SIG-M5 (cell line): ENCODE measurements around the gene MIAT.
A peak's percentile ranks its signal among the peaks of the same experiment; 100 is the strongest.
"Not testable (repeated sequence)": the region's sequence is repeated elsewhere in the genome, so short reads cannot be mapped to it uniquely, and the experiment has no call there.

Source experiments
- DNase-seq: peaks from one replicate; lab custom pipeline; 2025; lab: John Stamatoyannopoulos, UW

The MIAT gene

DNA sequence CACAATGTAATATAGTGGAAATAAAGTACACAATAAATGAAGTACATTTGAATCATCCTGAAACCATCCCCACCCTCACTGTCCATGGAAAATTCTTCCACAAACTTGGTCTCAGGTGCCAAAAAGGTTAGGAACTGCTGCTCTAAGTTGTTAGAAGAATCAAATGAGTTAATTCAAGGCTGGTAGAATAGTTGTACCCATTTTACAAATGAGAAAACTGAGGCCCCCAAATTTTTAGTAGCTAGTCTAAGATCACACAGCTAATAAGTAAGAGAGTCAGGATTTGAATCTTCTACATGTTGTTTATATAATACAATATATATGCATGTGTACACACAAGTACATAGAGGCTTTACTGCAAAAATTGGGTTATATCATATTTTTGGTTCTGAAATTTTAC is 43.1 kb downstream of the MIAT start:
- no peak for DNase-seq

DNA sequence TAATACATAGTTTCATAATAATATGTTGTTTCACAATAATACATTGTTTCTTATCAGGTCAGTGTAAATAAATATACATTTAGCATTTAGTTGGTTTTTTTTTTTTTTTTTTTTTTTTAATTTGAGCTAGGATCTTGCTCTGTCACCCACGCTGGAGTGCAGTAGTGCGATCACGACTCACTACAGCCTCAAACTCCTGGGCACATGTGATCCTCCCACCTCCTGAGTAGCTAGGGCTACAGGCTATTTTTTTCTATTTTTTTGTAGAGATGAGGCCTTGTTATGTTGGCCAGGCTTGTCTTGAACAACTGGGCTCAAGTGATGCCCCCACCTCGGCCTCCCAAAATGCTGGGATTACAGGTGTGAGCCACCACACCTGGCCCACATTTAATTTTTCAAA is 43.5 kb downstream of the MIAT start:
- DNase-seq = no peak

DNA sequence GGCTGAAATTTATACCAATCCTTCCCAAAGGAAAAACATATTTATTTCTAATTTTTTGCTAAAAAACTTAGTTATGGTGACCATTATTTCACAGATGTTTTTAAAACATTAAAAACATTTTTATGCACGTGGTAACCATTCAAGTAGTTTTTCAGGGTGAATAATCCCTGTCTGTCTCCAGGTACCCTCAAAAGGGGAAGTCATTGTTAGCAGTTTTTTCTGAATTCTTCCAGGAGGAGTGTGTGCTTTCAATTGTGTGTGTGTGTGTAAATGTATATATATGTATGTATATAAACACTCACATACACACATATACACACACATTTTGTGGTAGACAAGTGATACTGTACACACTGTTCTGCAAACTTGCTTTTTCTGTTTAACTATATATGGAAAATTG is 43.9 kb downstream of the MIAT start:
- no peak for DNase-seq

DNA sequence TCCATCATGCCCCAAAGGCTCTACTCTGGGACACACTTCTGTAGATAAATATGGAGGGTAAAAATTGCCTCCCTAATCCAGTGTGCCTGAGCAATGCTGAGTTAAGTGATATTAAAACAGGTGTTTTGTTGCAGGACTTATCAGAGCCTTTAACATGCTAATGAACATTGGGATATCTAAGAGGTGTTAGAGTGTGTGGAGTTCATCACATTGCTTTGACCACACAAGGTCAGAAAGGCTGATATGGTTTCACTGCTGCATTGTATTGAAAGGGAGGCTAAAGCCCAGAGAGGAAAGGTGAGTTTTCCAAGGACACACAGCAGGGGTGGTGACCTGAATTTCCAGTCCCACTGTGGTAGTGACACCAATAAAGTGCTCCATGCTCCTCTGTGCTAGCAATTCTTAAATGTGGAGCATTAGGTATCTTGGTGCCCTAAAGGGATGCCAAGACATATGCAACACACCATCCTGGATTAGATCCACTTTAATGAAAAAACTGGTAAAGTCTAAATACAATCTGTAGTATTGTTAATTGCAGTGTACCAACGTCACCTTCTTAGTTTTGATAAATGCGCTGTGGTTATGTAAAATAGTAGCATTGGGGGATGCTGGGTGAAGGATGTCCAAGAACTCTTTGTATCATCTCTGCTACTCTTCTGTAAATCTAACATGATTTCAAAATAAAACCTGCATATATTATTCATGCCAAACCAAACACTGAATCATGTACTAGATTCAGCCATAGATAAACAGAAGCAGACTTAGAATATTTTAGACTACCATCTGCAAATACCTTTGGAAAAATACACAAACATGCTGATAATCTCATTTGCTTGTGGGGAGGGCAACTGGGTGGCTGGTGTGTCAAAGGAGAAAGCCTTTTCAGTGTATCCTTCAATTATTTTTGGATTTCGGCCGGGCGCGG is 45.8 kb downstream of the MIAT start:
- DNase-seq = no peak

DNA sequence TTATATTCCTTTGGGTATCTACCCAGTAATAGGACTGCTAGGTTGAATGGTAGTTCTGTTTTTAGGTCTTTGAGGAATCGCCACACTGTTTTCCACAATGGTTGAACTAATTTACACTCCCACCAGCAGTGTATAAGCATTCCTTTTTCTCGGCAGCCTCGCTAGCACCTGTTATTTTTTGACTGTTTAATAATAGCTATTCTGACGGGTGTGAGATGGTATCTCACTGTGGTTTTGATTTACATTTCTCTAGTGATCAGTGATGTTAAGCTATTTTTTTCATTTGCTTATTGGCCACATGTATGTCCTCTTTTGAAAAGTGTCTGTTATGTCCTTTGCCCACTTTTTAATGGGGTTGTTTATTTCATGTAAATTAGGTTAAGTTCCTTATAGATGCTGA is 48.0 kb downstream of the MIAT start:
- not testable (repeated sequence) for DNase-seq

DNA sequence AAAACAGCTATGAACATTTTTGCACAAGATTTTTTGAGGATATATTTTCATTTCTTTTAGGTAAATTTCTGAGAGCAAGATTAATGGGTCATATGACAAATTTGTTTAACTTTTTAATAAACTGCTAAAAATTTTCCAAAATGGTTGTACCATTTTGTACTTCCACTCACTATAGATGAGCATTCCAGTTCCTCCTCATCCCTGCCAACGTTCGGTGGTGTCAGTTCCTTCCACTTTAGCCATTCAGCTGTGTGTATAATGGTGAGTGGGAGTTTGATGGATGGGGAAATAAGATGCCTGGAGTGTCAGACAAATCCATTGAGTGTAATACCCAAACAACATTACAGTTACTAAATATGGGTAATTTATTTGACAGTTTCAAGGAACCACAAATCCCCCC is 49.7 kb downstream of the MIAT start:
- no peak for DNase-seq

DNA sequence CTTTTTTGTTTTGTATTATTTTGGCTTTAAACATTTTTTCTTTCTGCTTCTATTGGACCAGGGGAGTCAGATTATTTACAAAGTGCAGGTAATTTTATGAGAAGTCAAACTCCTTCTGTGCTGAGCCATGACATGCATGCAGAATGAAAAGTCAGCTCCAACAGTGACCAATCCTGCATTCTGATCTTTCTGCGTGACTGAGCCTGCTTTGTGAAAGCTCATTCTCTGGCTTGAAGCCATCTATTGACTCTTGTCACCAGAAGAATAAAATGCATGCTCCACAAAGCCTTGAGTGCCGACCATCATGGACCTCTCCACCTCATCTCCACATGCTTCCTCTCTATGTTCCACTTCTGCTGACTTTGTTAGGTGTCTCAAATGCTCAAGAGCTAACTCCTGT is 50.2 kb downstream of the MIAT start:
- no peak for DNase-seq

DNA sequence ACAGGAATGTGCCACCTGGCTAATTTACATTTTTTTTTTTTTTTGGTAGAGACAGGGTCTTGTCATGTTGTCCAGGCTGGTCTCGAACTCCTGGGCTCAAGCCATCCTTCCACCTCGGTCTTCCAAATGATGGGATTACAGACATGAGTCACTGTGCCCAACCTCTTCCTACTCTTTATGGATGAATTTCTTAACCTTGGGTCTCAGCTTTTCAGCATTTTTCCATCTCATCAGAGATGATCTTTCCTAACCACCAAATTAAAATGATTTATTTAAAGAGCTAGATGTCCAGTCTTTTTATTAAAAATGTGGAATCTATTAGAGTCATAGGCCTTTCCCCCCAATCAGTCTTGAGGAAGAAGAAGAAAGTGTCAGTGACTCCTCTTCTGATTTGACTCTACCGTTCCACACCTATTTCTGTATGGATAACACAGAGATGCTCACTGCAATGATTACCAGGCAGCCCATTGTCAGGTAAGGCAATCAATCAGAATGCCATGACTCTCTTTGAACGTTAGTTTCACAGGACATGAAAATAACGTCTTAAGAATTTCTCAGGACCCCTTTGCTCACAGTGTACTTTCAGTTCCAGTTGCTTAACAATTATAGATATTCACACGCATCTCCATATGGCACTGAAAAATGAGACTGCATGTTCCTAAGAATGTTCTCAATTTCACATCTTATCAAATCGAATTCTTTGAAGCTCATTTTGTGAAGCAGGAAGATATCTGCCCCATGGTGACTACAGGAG is 51.0 kb downstream of the MIAT start:
- no peak for DNase-seq

DNA sequence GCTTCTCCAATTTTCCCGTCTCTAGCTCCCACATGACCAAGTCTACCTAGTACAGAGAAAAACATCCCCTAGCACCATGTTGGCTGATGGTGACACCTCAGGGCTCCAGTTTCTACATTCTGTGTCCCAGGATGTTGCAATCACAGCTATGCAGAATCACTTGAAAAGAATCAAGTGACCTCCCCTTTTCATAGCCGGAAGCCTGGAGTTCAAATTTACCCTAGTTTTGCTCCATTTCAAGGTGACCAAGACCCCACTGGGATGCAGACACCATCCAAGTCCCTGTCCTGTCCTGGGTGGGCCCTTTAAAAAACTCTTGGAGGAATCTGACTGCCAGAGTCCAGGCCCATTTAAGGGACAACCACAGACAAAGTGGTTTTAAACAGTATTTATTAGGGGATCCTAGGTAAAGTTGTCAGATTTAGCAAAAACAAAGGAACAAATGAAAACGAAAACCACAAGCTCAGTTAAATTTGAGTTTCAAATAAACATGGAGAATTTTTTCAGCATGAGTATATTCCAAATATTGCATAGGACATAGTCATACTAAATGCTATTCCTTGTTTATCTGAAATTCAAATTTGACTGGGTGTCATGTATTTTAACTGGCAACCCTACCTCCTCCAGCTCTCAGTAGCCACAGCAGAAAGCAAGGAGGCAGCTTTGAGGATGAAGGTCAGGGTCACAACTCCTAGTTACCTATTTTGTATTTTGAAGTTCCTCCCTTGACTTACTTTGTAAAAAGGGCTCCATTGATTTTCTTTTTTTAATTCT is 52.4 kb downstream of the MIAT start:
- no peak for DNase-seq

DNA sequence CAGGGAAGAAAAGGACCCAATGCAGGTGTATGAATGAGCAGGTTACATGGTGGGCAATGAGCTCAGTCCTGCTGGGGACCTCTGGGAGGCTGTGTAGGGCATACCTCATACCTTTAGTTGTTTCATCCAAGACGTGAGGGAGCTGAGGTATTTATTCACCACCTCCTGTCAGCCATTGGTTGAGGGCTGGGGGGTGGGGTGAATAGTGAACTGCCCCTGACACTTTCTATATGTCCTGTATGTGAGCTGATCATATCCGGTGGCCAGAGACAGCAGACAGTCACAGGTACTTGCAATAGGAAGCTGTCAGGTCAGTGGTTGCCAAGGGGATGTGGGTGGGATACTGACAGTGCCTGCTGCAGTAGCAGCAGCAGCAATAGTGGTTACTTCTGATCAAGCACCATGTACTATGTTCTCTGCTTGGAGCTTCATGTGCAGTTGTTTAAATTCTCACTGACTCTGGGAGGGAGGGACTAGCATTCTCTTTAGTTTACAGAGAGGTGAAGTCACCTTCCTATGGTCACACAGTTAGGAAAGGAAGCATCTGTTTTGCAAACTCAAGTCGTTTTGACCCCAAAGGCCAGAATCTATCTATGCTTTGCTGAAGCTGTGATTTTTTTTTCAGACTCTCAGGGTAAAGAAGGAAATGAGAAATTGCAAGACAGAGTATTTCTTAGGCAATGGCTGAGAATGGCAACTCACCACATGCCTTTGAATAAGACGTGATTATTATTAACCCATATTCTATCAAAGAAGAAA is 54.0 kb downstream of the MIAT start:
- no peak for DNase-seq

DNA sequence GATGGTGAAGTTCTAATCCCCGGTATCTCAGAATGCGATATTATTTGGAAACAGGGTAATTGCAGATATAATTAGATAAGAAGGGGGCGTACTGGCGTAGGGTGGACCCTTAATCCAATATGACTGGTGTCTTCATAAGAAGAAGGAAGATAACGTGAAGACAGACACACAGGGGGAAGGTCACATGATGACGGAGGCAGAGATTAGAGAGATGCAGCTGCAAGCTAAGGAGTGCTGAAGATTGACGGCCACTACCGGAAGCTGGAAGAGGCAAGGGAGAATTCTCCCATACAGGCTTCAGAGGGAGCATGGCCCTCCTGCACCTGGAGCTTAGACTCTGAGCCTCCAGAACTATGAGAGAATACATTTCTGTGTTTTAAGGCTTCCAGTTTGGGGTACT is 54.8 kb downstream of the MIAT start:
- DNase-seq = no peak

DNA sequence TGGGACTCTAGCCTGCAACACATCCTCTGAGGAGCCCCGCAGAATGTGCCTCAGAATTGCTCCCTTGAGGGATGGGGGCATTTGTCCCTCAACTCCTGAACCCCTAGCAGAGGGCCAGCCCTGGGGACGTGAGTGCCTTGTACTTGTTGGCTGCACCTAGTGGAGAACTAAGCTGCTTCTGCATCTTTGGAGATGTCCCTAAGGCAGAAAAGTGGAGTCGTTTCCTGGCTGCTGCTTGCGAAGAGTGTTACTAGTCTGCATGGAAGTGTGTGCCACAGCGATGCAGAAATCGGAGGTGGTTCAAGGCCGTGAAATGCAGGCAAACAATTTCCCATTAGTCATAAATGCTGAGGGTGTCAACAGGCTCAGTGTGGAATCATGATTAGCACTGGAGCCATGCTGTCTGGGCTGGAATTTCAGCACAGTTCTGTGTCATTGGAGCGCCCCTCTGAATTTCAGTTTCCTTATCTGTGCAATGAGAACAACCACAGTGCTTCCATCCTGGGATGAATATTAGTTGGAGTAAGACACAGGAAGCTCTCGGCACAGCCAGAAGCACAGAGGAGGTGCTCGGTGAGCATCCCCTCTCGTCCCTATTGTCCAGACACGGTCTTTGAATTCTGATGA is 56.5 kb downstream of the MIAT start:
- no peak for DNase-seq

DNA sequence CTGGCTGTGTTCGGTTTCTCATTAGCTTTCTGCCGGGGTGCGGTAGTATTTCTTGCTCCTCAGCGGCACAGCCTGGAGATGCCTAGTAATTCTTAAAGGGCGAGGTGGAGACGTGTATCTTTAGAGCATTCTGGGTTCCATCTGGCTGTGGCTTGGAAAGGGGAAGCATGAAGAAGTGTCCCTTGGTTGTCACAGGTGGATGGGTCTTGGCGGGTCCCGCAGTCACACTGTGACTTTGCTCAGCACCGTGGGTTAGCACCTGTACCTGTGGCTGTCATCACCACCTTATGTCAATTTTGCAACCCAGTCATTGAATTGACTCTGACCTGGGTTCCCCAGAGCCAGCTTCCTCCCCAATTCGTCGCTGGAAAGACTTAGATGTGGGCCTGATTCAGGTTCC is 57.6 kb downstream of the MIAT start:
- no peak for DNase-seq

DNA sequence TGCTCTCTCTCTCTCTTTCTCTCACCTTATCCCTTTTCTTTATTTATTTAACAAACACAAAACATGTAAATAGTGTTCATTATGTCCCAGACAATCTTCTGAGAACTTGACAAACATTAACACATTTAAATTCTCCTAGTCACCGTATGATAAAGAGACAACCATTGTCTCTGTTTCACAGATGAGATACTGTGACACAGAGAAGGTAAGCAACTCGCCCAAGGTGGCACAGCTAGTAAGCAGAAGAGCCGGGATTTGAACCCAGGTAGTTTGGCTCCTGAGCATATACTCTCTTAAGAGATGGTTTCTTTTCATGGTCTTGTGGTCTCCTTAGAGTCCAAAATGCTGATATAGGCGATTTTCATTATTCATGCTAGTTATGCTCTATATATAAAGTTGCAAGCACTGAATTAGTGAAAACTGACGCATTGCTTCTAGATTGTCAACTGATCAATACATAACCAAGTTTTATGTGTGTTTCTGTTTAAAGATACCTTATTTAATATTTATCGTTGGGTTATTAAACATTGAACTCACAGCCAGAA is 58.1 kb downstream of the MIAT start:
- DNase-seq = no peak

DNA sequence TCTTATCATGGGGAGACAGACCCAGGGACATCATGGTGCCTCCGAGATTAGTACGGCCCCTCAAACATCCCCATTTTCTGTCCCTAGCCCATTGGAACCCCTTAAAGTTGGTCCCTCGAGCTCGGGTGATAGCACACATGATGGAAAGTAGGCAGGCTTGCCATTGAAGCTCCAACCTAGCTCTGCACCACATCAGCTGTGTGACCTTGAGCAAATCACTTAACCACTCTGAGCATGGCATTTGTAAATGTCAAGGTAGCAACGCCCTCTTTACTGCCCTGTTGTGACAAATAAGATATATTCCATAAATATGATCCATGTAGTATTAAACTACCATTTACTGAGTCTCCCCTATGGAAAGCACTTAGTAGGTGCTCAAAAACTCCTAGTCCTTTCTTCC is 61.1 kb downstream of the MIAT start:
- DNase-seq = no peak

DNA sequence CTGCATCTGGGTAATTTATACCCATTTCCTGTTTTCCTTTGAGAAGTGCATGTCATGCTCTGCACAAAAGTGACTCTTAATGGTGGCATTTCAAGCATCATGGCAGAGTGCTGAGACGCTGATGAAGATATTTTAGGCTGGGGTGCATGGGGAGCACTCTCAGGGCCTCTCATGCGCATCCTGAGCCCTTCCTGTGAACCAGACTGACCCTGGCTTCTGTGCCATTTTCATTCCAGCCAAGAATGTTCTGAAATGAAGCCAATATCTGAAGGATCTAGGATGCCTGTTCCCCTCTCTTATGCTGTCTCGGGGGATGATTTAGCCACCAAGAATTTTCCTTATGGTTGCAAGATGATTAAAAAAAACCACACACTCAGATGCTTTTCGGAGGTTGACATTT is 61.5 kb downstream of the MIAT start:
- DNase-seq = no peak

DNA sequence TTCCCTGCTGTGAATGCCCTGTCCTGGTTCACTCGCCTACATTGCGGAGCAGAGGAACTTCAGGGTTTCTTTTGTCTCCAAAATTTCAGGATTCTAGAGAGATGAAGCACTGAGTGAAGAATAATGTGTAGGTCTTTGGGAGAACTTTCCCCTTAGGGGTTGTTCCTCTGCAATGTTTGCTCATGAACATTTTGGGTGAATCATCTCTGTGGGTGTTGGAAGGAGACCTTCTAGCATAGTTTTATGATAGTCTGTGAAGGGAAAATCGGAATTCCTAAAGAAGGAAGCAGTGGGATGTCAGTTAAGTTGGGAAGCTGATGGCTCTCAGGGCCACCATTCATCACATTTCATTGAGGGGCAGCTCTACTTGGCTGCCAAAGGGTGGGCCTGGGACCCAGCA is 64.8 kb downstream of the MIAT start:
- DNase-seq = no peak

DNA sequence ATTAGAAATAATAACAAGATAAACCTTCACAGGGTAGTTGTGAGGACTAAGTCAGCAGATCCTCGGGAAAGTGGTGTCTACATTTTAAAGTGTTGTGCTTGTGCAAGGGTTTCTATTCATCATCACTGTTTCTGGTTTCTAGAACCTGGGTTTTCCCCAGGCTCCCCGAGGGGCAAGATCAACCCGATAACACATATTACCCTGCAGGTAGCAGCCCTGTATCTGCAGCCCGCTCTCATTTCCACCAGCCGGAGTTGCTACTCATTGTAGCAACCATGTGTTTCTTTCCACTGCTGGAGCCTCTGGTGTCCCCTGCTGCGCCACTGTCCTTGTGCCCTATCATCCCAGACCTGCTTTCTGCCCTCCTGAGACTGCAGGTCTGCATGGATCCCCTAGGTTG is 67.0 kb downstream of the MIAT start:
- DNase-seq = no peak

DNA sequence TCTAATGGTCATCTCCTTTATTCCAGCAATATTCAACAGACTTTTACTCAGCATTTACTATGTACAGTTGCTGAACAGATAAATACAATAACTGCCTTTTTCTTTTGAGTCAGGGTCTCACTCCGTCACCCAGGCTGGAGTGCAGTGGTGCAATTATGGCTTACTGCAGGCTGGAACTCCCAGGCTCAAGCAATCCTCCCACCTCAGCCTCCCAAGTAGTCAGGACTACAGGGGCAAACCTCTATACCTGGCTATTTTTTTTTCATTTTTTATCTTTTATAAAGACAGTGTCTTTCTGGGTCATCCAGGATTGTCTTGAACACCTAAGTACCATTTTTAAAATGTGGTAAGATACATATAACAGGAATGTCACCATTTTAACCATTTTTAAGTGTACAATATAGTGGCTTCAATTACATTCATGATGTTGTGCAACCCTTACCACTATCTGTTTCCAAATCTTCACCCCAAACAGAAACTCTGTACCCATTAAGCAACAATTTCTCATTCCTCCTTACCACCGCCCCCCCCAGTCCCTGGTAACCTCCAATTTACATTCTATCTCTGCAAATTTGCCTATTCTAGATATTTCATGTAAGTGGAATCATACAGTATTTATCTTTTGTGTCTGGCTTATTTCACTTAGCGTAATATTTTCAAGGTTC is 67.8 kb downstream of the MIAT start:
- DNase-seq = peak; percentile 13
